Pancreas (tissue), 10 donors: ENCODE measurements around the gene SCGB1C2. TPM values are rescaled to one million over a fixed set of nuclear protein-coding genes. Genes with fewer than 3 reads are reported as not detected.
"Not testable (repeated sequence)": the region's sequence is repeated elsewhere in the genome, so short reads cannot be mapped to it uniquely, and the experiment has no call there.

ENCODE experiments used
- ATAC-seq, 4 donors: fragments of 200-7000 bp; cut with Tn5 transposase; one replicate each; pipeline versions ENCODE4 v1.8.0 to v1.9.1; 2020; ENCODE audit warnings: mild to moderate bottlenecking in 4 of 4, moderate library complexity in 4 of 4
- DNase-seq, 6 donors: peaks; one replicate each; pipeline ENCODE4 v3.0.0-alpha.2; 2020
- FAIRE-seq: peaks from 2 replicates; lab custom pipeline; 2012; peaks lifted over from hg19 to GRCh38; lab: Jason Lieb, UNC
- H3K27ac ChIP-seq, 4 donors: fragments of 200-600 bp; sonication (generic); 1 replicate in 3 of 4; 2 replicates in 1 of 4; pipeline versions ENCODE4 v1.5.0 to v1.8.0; 2020
- H3K27me3 ChIP-seq, 4 donors: fragments of 200-600 bp; one replicate each; pipeline ENCODE4 v1.8.0; 2021
- H3K36me3 ChIP-seq, 3 donors: fragments of 200-600 bp; sonication (generic) in 1 of 3; one replicate each; pipeline versions ENCODE4 v1.5.0 to v1.8.0; 2020 to 2021
- H3K4me1 ChIP-seq, 3 donors: fragments of 200-600 bp; one replicate each; pipeline ENCODE4 v1.8.0; 2021
- H3K4me3 ChIP-seq, 4 donors: fragments of 200-600 bp; sonication (generic) in 2 of 4; one replicate each; pipeline versions ENCODE4 v1.5.0 to v1.8.0; 2020 to 2021
- H3K9me3 ChIP-seq, 4 donors: fragments of 200-600 bp; one replicate each; pipeline ENCODE4 v1.8.0; 2021
- WGBS, 2 donors: extraction: QIAGEN DNeasy Blood & Tissue Kit; methylation state at CpG; one replicate each; pipeline ENCODE4 v1.1.7; 2013; 5-methylcytosine and 5-hydroxymethylcytosine counted together
- intact Hi-C, 3 donors: fragments of 100-400 bp; cut with DNase I; formaldehyde crosslinking; loops; one replicate each; pipeline versions ENCODE4 v1.11.1 to v1.14.2; 2022
- polyA plus RNA-seq, 2 donors: library from polyadenylated mRNA; stranded (reverse); fragments of 200-250 nt; gene quantifications; one replicate each; pipeline ENCODE4 v1.2.3, GENCODE V29; 2013
- total RNA-seq, 6 donors: library from RNA; stranded (reverse); fragmentation: NEBNext Ultra II Directional in 4 of 6; extraction: Animal tissue kit (Norgen Biotek cat#: 25700) in 4 of 6; gene quantifications; one replicate each; pipeline versions ENCODE4 v1.2.1 to v1.2.4, GENCODE V29; 2021 to 2023
- TF ChIP-seq, protein P1 (sequence below), 4 donors: fragments of 200-600 bp; sonication (generic) in 3 of 4; IDR thresholded peaks; one replicate each; pipeline versions ENCODE4 v1.5.0 to v1.8.0; 2021; ENCODE audit warnings: antibody characterized with exemption in 4 of 4
- donor health status: healthy with polysubstance abuse.
- donor health status: DM: no; HTN: no; CAD: no; lungs with moderate emphysema.
- donor health status: DM: no; HTN: no; CAD: no.
- donor health status: control.
- donor health status: control.
- donor health status: Bipolar disorder and iron deficiency.
- donor health status: DM: yes; HTN: yes; CAD: no.
- donor health status: DM: no; HTN: no; CAD: no.
- donor health status: DM: no; HTN: no; CAD: no.
- donor health status: DM: yes; HTN: yes; CAD: no.

SCGB1C2 gene
- total and polyA plus RNA-seq, 8 donors, result 0.38 to 0.55 (median 0.50) TPM; not detected in 5

DNA sequence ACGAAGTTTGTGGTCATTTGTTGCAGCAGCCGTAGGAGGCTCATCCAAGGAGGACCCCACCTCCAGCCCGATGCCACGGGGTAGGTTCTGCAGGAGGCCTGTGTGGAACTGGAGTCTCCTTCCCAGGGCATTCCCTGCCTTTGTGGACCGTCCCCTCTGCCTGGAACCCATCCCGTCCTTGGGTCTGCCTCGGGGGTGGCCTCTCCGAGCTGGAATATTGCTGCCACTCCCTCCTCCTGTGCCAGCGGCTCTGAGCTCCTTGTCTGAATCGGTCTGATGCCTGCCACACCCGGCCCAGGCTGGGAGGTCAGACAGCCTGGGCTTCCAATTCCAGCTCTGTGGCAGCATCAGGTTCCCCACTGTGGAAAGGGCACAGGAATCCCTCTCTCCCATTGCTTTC lies 25.3 kb downstream of the SCGB1C2 start:
- no peak for ATAC-seq
- Histone ChIP-seq H3K4me3 (no peak overlapping the region), H3K36me3 (peaks cover 0 to 7% (median 0%) of the 10 kb centered on the region in 3 donors), H3K9me3 (no peaks in the 10 kb centered on the region), H3K4me1 (no peaks in the 10 kb centered on the region), H3K27me3 (no peaks in the 10 kb centered on the region), H3K27ac (no peak overlapping the region)
- 91 to 92% methylated on average over 11 of the region's 11 CpGs for WGBS, 2 donors
- peak in 1 of 6 donors; percentile 60 for DNase-seq
- intact Hi-C loops, result no loop called here
- TF ChIP-seq, protein P1, sequence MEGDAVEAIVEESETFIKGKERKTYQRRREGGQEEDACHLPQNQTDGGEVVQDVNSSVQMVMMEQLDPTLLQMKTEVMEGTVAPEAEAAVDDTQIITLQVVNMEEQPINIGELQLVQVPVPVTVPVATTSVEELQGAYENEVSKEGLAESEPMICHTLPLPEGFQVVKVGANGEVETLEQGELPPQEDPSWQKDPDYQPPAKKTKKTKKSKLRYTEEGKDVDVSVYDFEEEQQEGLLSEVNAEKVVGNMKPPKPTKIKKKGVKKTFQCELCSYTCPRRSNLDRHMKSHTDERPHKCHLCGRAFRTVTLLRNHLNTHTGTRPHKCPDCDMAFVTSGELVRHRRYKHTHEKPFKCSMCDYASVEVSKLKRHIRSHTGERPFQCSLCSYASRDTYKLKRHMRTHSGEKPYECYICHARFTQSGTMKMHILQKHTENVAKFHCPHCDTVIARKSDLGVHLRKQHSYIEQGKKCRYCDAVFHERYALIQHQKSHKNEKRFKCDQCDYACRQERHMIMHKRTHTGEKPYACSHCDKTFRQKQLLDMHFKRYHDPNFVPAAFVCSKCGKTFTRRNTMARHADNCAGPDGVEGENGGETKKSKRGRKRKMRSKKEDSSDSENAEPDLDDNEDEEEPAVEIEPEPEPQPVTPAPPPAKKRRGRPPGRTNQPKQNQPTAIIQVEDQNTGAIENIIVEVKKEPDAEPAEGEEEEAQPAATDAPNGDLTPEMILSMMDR (IDR thresholded peaks at IDR 0.05), result no peak
- no peak for FAIRE-seq

DNA sequence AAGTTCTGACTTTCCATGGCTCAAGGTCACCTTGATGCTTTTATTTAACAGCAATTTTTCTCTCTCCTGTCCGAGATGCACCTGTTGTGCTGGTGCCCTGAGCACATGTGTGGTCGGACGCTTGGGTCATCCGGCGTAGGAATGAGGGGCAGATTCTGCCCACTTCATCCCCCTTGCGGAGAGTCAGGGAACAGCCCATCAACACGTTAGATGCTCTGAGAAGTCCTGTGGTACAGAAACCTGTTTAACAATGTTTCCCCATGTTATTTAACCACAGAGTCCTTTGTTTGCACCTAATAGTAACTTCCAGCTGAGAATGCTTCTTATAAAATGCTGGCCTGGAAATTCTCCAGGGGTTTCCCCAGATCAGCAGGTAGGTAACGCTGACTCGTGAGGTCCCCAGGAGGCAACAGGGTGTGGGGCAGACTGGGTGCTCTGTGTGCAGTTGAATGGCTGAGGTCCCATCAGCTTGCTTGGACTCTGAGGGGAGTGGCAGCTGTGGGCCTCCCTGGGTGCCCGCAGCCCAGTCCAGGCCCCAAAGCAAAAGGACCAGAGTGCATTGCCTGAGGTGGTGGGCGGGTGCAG lies 26.2 kb downstream of the SCGB1C2 start:
- Histone ChIP-seq H3K4me1 (no peaks in the 10 kb centered on the region), H3K9me3 (no peaks in the 10 kb centered on the region), H3K27me3 (no peaks in the 10 kb centered on the region), H3K27ac (no peak overlapping the region), H3K4me3 (no peak overlapping the region), H3K36me3 (peaks cover 0 to 7% (median 0%) of the 10 kb centered on the region in 3 donors)
- FAIRE-seq (no peak), DNase-seq (no peak), ATAC-seq (peak in 3 of 4 donors; percentile 23 to 56 (median 36))
- intact Hi-C loops, result no loop called here
- WGBS, 2 donors, result 84 to 87% methylated on average over 11 of the region's 11 CpGs
- TF ChIP-seq, protein P1 (IDR thresholded peaks at IDR 0.05), result no peak

DNA sequence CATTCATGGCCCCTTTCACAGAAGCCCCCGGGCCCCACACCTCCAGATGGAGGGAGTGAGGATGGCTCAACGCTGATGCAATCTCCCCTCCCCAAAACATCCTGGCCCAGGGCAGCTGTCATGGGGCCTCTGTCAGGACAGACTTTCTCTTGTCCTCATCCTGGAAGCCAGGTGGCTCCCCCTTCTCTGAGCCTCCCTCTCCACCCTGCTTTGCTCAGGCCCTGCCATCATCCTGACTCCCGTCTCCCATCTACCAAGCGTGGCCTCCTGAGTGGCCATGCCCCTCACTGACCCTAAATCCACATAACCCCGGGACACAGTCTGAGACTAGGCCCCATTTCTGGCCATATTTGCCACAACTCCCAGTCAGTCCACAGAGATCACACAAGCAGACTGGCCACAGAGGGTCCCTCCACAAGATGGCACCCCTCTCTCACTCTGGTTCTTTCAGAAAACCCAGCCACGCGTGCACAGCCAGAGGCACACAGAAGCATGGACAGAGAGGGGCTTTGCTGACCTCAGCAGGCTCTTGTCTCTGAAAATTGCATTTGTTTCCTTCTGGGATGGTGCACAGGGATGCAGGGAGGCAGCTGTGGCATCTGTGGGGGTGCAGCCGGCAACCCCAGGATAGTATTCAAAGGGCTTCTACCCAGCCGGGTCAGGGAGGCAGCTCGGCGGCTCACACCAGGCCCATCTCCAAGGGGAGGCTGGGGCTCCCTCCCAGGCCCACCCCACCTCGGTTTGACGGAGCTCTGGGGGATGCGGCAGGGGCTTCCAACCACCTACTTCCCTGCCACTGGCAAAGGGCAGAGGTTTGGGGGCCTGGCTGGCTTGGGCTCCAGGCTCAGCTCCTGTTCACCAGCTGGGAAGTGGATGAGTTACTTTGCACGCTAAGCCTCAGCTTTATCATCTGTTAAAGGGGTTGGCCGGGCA lies 27.2 kb downstream of the SCGB1C2 start:
- peak in 2 of 6 donors; percentile 30 to 46 for DNase-seq
- intact Hi-C loops, result no loop called here
- Histone ChIP-seq H3K27me3 (no peaks in the 10 kb centered on the region), H3K9me3 (no peaks in the 10 kb centered on the region), H3K4me3 (no peak overlapping the region), H3K36me3 (peaks cover 0 to 7% (median 0%) of the 10 kb centered on the region in 3 donors), H3K4me1 (no peaks in the 10 kb centered on the region), H3K27ac (no peak overlapping the region)
- no peak for FAIRE-seq
- ATAC-seq, result peak; percentile 45 to 83 (median 76)
- TF ChIP-seq, protein P1 (IDR thresholded peaks at IDR 0.05), result peak in 1 of 4 donors; percentile 18
- 80 to 81% methylated on average over 16 of the region's 16 CpGs for WGBS, 2 donors

DNA sequence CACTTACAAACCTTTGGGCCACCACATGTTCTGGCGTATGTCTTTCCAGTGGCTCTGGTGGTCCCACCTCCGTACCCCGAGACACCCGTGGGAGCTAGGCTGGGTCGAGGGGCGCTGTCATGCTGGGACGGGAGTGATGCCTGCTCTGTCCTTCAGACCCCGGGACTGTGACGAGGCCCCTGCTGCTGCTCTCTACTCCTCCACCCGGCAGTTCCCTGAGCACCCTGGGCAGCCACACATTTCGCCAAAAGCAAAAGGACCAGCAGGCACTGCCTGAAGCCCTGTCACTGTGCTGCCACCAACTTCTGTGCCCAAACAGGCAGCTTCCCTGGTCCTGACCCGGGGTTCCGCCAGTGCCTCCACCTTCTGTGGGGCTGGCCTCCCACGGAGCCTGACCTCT lies 28.6 kb downstream of the SCGB1C2 start:
- Histone ChIP-seq H3K4me1 (no peaks in the 10 kb centered on the region), H3K36me3 (peaks cover 0 to 6% (median 0%) of the 10 kb centered on the region in 3 donors), H3K27me3 (no peaks in the 10 kb centered on the region), H3K27ac (no peak overlapping the region), H3K9me3 (no peaks in the 10 kb centered on the region), H3K4me3 (no peak overlapping the region)
- FAIRE-seq (no peak), DNase-seq (no peak), ATAC-seq (no peak)
- WGBS, 2 donors, result 91 to 95% methylated on average over 14 of the region's 14 CpGs
- TF ChIP-seq, protein P1 (IDR thresholded peaks at IDR 0.05), result no peak
- intact Hi-C loops, result no loop called here

DNA sequence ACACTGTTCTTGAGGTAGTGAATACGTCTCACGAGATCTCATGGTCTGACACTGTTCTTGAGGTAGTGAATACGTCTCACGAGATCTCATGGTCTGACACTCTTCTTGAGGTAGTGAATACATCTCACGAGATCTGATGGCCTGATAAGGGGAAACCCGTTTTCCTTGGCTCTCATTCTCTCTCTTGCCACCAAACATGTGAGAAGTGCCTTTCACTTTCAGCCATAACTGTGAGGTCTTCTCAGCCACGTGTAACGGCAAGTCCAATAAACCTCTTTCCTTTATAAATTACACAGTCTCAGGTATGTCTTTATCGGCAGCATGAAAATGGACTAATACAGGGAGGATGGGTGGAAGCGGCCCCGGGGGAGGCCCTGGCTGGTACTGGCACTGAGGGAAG lies 31.2 kb downstream of the SCGB1C2 start:
- FAIRE-seq, intact Hi-C loops: not testable (repeated sequence)
- 84 to 88% methylated on average over 9 of the region's 11 CpGs for WGBS, 2 donors

More for the DNA sequence above, 31.2 kb downstream of the SCGB1C2 start:
- not testable (repeated sequence) for H3K27me3 ChIP-seq, H3K9me3 ChIP-seq, H3K4me3 ChIP-seq, DNase-seq, H3K27ac ChIP-seq, H3K36me3 ChIP-seq, ATAC-seq, H3K4me1 ChIP-seq
